Brain pericyte (primary cell): ENCODE results near the gene FITM1.

Experiments used
- DNase-seq: peaks from one replicate; pipeline ENCODE4 v3.0.0-alpha.2; 2012; ENCODE audit warnings: low read depth, low spot score

FITM1 gene

DNA sequence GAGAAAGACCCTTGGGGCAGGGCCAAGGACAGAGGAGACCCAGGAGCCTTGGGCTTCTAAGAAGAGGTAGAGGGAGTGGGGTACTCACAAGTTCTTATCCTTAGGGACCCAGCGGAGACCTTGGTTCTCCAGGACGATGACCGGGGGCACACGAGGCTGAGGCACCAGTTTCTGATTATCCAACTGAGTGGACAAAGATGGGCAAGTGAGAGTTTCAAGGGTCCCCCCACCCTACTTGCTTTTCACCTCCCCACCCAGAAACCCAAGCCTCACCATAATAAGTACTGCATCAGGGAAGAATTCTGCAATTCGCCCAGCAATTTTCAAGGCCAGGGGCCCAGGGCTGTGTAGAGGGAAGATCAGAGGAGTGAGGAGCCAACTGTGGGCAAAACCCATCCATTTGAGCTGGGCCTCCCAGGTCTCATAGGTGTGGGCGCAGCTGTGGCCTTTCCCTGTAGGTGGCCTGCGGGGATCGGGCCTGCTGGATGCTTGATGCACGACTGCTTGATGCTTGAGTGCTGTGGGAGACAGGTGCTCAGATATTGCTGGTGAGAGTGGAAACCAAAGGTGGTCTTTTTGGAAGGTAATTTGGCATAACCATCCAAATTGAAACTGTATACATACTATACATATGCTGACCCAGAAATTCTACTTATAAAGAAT is 8.9 kb downstream of the FITM1 start:
- DNase-seq, result no peak

DNA sequence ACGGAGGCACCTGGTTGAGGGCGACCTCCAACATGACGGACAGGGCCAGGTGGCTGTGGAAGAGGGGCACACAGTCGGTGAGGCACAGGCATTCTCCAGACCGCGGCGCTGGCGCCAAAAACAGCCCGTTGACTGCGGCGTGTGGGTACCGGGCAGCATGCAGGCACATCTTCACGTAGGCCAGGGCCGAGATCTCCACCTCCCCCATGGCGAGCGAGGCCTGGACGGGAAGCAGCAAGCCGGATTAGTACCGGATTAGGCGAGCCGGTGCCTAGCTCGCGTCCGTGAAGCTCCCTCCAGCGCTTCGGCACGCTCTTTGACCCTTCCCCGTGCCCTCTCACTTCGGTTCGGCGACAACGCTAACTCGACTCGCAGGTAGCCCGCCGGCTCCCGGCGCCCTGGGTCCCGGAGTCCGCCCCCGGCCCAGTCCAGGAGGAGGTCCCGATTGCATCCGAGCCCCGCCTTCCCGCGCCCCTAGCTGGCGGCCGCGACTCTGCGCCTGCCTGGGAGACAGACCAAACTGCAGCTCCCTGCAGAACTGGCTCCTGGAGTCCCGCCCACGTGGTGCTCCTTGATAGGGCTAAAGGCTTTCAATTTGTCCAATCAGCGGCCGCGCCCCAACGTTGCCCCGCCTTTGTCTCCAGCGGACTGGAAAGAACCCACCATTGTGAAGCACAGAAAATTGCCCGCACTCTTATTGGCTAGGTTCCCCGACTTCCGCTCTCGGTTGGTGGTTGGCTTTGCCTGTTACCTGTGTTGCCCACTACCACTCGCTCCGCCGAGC is 10.8 kb downstream of the FITM1 start, which contains the start of gene EMC9:
Gene EMC9 (minus strand): TSS at position 495 of the 784 bp plus-strand sequence. CDS start 287 bp downstream, at position 208.
- DNase-seq, result peak; percentile 96

DNA sequence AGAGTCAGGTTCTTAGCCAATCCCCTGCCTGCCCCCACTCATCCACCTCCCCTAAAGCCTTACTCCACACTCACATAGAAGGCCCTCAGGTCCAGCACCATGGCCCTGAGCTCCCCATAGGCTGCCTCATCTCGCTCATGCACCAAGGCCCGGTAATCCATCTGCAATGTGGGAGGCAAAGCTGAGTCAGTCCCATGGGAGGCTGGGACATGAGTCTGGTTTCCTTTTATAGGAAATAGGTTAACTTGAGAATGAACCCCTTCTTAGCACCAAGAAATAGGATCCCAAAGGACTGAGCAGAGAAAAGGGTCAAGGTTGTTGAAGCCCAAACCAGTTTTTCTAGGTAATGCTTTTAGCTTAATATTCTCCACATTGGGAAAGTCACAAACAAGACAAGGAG is 13.1 kb downstream of the FITM1 start:
- no peak for DNase-seq

DNA sequence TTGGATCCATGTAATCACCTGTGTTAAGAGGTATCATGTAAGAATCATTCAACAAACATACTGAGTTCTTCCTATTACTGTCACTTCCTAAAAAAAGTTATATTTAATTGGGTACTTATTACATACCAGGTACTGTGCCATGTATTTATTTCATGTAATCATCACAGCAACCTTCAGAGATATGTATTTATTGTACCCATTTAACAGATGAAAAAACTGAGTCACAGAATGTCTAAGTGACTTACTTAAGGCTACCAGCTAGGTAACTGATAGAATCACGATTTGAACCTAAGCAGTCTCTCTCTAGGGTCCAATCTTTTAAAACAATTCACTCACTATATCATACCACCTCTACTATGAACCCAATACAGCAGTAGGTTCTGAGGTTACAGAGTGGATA is 14.0 kb downstream of the FITM1 start:
- no peak for DNase-seq

DNA sequence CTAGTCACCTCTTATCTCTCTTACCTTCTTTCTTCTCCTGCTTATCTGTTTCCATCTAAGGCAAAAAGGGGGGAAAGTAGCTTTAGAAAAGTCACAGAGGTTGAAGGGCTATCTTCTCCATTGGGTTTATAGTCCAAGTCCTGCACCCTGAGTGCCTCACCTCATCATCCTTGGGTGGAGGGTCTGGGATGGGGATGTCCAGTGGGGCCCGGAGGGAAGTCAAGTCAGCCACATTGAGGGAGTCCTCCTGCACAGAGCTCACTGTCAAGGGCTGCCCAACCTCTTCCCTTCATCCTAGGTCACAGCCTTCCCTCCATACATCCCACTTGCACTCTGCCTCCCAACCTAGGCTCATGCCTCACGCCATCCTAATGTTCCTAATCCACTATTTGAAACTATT is 14.8 kb downstream of the FITM1 start:
- no peak for DNase-seq

DNA sequence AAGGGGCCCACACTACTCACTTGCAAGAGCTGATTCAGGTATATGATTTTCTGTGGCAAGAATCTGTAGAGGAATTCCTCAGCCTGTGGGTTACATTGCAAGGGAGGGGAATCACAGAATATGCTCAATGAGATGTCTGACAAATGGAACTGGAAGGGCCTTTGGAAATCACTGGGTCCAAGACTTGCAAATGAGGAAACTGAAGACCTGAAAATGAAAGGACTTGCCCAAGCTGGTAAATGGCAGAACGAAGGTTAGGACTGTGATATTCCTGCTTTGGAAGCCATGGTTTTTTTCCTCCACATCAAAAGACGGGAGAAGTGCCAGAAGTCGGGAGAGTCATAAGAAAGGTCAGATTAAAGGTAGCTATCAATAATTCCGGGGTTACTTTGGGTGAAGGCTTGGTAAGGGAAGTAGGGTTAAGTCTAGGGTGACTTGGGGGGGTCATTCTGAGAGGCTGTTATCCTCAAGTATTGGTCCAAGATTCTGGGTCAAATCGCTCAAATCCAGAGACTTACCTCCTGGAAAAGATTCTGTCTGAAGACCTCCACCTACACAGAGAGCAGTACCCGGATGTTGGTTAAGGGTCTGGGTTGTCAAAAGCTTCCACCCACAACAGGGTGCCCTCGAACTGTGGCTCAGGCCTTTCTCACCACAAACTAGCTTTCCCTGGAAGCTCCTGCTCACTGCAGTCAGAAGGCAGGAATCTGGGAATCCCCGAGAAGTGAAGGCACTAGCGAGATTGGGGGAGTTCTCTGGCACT is 15.4 kb downstream of the FITM1 start:
- DNase-seq, result no peak

DNA sequence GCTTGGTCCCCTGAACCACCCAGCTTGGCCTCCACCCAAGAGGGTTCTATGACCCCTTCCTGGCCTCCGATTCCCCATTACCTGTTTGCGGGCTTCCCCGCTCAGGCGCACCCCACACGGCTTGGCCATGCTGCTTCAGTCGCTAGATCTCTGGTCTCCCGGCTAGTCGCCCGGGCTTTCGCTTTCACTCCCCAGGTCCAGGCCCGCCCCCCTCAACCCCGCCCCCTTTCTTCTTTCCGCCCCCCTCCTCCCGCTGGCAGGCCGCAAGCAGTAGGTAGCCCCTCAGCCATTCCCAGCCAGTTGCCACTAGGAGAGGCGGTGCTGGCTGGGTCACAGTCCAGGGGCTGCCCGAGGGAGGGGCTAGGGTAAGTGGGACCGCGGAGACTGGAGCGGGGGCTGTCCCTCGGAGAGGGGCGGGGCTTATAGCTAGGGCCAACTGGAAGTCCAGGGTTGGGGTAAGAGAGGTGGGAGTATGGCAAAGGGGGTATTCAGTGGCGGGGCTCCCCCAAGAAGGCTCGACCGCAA is 16.1 kb downstream of the FITM1 start, which contains the start of gene PSME2:
Gene PSME2 (minus strand): TSS at position 158 of the 525 bp plus-strand sequence. CDS start 29 bp downstream, at position 129.
- peak; percentile 89 for DNase-seq

DNA sequence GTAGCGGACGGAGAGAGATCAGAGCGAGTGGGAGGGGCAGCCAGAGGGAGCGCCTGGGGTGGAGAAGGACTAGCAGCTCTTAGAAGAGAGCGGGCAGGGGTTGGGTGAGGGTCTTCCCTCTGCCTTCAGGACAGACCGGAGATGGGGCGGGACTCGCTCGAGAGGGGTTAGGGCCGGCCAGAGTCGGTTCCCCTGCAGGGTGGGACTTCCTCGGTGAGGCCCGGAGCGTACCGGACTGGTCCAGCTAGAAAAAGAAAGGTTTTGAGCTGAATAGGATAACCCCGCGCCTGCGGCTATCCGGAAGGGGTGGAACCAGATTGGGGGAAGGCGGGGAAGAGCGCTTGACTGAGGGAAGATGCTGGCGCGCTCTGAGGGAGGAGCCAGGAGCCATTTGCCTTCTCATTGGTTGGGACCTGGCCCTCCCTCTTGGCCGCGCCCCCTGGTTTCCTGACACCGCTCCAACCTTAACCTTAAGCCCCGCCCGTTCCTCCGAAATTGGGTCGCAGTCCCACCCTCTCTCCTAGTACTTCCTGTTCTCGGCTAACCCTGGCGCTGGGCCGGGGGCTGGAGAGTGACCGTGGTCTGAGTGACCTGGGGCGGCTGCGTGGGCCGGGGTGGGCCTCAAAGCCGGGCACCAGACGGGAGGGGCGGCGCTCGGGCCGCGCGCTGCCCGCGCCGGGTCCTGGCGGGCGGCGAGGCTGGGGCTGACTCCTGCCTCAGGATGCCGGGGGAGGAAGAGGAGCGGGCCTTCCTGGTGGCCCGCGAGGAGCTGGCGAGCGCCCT is 16.7 kb downstream of the FITM1 start, which contains the start of gene RNF31:
Gene RNF31 (plus strand): TSS at position 521 of the 783 bp plus-strand sequence. CDS start 201 bp downstream, at position 722.
- DNase-seq, result peak; percentile 93

DNA sequence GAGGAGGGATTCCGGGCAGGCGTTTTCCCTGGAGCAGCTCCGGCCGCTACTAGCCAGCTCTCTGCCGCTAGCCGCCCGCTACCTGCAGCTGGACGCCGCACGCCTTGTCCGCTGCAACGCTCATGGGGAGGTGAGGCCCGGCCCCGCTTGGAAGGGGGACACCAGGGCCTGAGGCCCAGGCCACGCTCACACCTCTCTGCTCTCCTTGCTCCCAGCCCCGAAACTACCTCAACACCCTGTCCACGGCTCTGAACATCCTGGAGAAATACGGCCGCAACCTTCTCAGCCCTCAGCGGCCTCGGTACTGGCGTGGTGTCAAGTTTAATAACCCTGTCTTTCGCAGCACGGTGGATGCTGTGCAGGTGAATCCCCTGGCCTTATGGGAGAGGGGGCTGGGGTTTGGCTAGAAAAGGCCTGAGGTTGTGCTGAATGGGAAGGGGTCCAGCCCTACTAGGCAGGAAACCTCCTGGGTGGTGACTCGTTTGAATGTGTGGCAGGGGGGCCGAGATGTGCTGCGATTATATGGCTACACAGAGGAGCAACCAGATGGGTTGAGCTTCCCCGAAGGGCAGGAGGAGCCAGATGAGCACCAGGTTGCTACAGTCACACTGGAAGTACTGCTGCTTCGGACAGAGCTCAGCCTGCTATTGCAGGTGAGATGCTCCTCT is 17.4 kb downstream of the FITM1 start:
- no peak for DNase-seq

DNA sequence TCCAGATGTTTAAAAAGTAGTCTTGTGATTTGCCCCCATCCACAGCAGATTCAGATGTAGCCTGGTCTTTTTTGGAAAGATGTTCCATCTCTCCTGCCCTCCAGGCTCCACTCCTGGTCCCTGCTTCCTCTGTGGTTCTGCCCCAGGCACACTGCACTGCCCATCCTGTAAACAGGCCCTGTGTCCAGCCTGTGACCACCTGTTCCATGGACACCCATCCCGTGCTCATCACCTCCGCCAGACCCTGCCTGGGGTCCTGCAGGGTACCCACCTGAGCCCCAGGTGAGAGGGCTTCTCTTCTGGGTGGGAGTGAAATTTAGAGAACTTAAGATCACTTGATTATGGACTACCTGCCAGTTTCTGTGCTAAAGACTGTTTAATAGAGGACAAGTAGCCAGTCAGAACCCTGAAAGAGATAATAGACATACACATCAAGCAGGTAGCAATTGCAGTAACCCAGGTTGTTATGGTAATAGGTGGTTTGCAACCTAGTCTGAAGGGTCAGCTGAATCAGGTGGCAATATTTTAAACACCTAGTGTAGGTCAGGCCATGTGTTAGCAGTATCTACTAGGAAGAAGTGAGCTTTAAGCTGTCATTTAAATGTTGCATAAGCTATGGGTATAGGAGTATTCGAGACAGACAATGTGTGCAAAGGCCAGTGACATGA is 19.0 kb downstream of the FITM1 start:
- DNase-seq, result no peak

DNA sequence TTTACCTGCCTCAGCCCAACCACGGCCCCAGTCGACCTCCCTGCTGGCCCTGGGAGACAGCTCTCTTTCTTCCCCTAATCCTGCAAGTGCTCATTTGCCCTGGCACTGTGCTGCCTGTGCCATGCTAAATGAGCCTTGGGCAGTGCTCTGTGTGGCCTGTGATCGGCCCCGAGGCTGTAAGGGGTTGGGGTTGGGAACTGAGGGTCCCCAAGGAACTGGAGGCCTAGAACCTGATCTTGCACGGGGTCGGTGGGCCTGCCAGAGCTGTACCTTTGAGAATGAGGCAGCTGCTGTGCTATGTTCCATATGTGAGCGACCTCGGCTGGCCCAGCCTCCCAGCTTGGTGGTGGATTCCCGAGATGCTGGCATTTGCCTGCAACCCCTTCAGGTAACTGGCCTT is 19.6 kb downstream of the FITM1 start:
- DNase-seq, result no peak

DNA sequence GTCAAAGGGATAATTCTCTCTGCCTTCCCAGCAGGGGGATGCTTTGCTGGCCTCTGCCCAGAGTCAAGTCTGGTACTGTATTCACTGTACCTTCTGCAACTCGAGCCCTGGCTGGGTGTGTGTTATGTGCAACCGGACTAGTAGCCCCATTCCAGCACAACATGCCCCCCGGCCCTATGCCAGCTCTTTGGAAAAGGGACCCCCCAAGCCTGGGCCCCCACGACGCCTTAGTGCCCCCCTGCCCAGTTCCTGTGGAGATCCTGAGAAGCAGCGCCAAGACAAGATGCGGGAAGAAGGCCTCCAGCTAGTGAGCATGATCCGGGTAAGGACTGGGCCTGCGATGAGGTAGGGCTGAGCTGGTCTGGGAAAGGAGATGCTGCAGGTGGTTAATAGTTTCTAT is 20.1 kb downstream of the FITM1 start:
- no peak for DNase-seq

DNA sequence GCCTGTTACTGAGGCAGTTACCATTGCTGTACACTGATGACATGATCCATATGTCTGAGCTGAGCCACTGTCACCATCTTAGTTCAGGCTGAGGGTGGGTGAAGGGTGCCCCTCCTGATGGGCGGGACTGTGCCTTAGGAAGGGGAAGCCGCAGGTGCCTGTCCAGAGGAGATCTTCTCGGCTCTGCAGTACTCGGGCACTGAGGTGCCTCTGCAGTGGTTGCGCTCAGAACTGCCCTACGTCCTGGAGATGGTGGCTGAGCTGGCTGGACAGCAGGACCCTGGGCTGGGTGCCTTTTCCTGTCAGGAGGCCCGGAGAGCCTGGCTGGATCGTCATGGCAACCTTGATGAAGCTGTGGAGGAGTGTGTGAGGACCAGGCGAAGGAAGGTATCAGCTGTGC is 20.5 kb downstream of the FITM1 start:
- no peak for DNase-seq

DNA sequence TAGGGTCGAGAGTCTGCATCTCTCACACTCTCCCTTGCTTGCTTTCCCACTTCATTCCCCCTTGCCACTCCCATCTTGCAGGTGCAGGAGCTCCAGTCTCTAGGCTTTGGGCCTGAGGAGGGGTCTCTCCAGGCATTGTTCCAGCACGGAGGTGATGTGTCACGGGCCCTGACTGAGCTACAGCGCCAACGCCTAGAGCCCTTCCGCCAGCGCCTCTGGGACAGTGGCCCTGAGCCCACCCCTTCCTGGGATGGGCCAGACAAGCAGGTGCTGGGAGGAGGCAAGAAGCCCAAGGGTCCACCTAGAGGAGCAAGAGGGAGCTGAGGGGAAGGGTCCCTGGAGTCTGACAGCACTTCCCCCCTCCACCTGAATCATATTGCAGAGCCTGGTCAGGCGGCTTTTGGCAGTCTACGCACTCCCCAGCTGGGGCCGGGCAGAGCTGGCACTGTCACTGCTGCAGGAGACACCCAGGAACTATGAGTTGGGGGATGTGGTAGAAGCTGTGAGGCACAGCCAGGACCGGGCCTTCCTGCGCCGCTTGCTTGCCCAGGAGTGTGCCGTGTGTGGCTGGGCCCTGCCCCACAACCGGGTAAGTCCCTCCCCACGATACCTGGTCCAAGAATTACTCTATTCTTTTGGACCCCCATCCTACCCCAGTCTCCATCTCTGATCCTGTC is 21.1 kb downstream of the FITM1 start:
- no peak for DNase-seq

DNA sequence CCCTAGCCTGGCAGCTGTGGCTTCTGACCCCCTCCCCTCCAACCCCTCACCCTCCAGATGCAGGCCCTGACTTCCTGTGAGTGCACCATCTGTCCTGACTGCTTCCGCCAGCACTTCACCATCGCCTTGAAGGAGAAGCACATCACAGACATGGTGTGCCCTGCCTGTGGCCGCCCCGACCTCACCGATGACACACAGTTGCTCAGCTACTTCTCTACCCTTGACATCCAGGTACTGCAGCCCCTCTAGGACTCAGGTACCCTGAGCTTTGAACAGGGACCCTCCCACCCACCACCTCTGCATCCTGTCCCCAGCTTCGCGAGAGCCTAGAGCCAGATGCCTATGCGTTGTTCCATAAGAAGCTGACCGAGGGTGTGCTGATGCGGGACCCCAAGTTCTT is 24.6 kb downstream of the FITM1 start:
- DNase-seq, result no peak

DNA sequence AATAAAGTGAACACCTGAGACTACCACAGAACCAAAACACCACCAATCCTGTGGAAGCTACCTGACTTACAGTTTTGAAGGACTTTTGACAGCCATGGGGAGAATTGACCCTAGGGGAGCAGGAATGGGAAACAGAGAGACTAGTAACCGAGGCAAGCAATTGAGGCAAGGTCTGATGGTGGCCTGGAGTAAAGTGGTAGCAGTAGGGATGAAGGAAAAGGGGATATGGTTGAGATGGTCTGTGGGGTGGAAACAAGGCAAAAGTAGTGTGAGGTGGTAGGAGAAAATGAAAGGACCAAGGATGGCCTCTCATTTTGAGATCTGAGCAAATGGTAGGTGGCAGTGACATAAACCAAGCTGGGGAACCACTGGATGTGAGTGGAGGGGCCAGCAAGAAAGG is 26.4 kb downstream of the FITM1 start:
- DNase-seq, result no peak

DNA sequence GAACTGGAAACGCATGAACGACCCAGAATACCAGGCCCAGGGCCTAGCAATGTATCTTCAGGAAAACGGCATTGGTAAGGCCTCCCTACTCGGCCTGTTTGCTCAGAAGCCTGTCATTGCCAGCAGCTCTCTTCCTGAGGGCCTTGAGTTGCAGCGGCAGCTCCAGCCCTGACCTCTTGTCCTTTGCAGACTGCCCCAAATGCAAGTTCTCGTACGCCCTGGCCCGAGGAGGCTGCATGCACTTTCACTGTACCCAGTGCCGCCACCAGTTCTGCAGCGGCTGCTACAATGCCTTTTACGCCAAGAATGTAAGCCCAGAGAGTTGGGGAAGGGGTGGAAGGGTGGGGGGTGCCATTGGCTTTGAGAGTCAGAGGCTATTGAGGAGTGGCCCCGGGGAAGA is 26.9 kb downstream of the FITM1 start:
- no peak for DNase-seq

DNA sequence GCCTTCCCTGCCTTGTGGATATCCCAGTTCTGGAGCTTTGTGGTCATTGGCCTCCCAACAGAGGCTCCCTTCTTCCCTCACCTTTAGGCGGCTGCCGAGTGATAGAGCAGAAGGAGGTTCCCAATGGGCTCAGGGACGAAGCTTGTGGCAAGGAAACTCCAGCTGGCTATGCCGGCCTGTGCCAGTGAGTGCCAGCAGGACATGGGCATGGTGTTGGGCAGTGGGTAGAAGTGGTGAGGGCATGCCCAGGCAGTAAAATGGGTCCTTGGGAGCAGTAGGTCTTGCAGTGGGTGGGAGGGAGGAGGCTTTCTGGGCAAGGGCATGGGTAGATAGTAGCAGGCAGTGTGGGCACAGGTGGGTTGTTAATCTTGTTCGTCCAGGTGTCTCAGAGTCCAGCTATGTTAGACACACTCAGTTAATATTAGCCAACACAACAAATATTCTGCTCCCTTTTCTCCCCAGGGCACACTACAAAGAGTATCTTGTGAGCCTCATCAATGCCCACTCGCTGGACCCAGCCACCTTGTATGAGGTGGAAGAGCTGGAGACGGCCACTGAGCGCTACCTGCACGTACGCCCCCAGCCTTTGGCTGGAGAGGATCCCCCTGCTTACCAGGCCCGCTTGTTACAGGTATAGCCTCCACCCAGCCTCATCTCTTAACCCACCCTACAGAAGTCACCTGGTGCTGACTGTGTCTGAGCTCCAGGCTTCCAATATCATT is 29.5 kb downstream of the FITM1 start:
- no peak for DNase-seq

DNA sequence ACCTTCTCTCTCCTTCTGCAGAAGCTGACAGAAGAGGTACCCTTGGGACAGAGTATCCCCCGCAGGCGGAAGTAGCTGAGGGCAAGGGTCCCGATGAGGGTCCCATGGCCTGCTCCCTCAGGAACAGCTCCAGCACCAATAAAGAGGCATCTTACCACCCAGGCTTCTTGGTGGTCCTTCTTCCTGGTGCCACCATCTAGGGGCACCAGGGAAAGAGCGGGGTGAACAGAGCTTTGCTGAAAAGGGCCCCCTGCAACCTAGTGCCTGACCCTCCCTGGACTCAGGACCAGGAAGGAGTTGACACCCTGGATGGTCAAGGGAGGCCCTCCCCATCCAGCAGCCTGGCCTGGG is 30.0 kb downstream of the FITM1 start:
- no peak for DNase-seq
